Epithelial cell of proximal tubule (primary cell): ENCODE measurements around the gene LHFPL6. TPM values are rescaled to one million over a fixed set of nuclear protein-coding genes. Genes with fewer than 3 reads are reported as not detected.

ENCODE experiments used
- DNase-seq: peaks from one replicate; pipeline ENCODE4 v3.0.0-alpha.2; 2011; ENCODE audit warnings: low read depth
- H3K4me3 ChIP-seq: 2 replicates; pipeline ENCODE4 v1.5.1; 2011; ENCODE audit warnings: low read depth, mild to moderate bottlenecking, low read length
- total RNA-seq: library from RNA; depleted of rRNA; stranded (reverse); fragments of >200 nt; gene quantifications from 2 replicates; pipeline ENCODE4 v1.2.3, GENCODE V29; 2015
- TF ChIP-seq, protein P1 (sequence below): conservative IDR thresholded peaks from 2 replicates; pipeline ENCODE4 v1.5.1; 2012; ENCODE audit warnings: low read depth, mild to moderate bottlenecking, low read length

LHFPL6 gene
- total RNA-seq, 1 donor from 2014 or later: 5.2 TPM

DNA sequence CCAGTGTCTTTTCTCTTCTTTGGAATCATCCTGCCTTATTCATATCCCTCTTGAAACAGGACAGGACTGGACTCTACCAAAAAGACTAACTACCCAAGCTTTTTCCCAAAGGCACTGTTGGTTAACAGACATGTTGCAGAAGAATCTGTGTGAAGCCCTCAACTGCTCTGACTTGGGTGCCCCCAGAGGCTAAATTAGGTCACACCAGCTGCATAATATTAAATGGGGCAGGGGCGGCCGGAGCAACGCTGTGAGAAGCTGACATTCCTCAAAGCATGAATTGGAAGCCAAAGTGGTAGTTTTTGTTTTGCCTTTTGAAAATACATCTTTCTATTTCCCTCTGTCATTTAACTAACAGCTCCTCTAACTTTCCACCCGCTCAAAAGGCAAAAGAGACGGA lies 185.9 kb downstream of the LHFPL6 start:
- no peak overlapping the region for H3K4me3 ChIP-seq
- TF ChIP-seq, protein P1, sequence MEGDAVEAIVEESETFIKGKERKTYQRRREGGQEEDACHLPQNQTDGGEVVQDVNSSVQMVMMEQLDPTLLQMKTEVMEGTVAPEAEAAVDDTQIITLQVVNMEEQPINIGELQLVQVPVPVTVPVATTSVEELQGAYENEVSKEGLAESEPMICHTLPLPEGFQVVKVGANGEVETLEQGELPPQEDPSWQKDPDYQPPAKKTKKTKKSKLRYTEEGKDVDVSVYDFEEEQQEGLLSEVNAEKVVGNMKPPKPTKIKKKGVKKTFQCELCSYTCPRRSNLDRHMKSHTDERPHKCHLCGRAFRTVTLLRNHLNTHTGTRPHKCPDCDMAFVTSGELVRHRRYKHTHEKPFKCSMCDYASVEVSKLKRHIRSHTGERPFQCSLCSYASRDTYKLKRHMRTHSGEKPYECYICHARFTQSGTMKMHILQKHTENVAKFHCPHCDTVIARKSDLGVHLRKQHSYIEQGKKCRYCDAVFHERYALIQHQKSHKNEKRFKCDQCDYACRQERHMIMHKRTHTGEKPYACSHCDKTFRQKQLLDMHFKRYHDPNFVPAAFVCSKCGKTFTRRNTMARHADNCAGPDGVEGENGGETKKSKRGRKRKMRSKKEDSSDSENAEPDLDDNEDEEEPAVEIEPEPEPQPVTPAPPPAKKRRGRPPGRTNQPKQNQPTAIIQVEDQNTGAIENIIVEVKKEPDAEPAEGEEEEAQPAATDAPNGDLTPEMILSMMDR: peak; percentile 25
- no peak for DNase-seq

GRCh38 chr13:39415008-39415802 lies 187.8 kb downstream of the LHFPL6 start:
- no peak overlapping the region for H3K4me3 ChIP-seq
- TF ChIP-seq, protein P1: peak; percentile 89

DNA sequence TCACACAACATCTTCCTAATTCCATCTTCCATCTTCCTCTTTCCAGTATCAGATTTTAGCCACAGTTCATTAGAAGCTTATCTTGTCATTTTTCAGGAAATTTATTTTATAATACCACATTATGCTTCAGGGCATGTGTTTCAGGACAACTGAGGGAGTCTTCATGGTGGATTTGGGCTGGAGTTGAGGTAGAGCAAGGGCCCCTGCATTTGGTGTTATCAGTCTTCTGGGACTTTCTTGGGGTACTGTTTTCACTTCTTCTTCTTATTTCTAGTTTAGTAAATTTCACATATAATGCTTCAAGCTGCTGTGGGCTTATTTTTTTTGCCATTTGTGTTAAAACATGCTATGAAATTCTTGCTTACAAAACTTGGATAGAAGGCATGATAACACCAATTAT lies 188.7 kb downstream of the LHFPL6 start:
- TF ChIP-seq, protein P1: no peak
- no peak for DNase-seq
- H3K4me3 ChIP-seq: no peak overlapping the region

More at GRCh38 chr13:39415008-39415802, 187.8 kb downstream of the LHFPL6 start:
- no peak for DNase-seq

DNA sequence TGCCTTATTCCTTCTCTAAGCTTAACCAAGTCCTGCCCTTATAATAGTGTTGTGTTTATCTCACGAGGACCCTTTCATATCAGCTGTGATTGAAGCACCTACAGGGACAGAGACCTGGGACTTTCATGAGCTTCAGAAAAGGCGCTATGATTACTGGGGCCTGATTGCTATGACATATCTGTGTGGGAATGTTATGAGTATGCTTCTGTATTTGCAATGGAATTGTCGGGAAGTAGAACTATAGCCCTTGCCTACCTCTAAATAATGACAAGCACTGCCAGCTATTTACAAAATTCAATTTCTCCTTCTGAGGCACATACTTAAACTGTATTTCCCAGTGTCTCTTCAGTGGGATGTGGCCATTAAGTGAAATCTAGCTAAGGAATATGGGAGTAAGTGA lies 191.5 kb downstream of the LHFPL6 start:
- TF ChIP-seq, protein P1: no peak
- H3K4me3 ChIP-seq: no peak overlapping the region
- DNase-seq: no peak

DNA sequence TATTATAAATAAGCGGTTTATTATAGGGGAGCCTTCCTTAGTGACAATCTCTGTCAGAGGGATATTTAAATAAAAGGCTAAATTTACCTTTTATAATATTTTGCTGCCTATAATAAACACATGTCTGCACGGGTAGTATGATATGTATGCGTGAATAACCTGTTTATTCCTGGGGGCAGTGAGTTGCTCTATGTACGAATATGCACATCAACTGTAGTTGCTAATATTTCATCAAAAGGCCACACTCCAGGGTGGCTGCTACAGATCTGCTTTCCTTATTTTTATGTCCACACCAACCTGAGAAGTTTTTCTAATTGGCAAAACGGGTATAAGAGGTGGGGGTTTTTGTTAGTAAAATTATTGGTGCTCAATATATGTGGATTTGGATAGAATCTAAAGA lies 192.0 kb downstream of the LHFPL6 start:
- DNase-seq: no peak
- TF ChIP-seq, protein P1: no peak
- no peak overlapping the region for H3K4me3 ChIP-seq

- no peak for DNase-seq
- H3K4me3 ChIP-seq: no peak overlapping the region
- TF ChIP-seq, protein P1: no peak
Measured at GRCh38 chr13:39410096-39410901, 192.7 kb downstream of the LHFPL6 start.
